ENCODE measurements around the gene RSBN1L.
A peak's percentile ranks its signal among the peaks of the same experiment; 100 is the strongest.
"Not testable (repeated sequence)": the region's sequence is repeated elsewhere in the genome, so short reads cannot be mapped to it uniquely, and the experiment has no call there.

The RSBN1L gene

GRCh38 chr7:77778535-77778934 lies 82.3 kb downstream of the RSBN1L start:
- no peak for DNase-seq

- no peak for DNase-seq
Measured at GRCh38 chr7:77782383-77782782, 86.1 kb downstream of the RSBN1L start.

GRCh38 chr7:77783111-77783510 lies 86.9 kb downstream of the RSBN1L start:
- no peak for DNase-seq

GRCh38 chr7:77783545-77783944 lies 87.3 kb downstream of the RSBN1L start:
- DNase-seq = no peak

- DNase-seq = not testable (repeated sequence)
Measured at GRCh38 chr7:77784426-77784825, 88.2 kb downstream of the RSBN1L start.

GRCh38 chr7:77786018-77786417 lies 89.8 kb downstream of the RSBN1L start:
- no peak for DNase-seq

GRCh38 chr7:77786741-77787140 lies 90.5 kb downstream of the RSBN1L start:
- no peak for DNase-seq

- no peak for DNase-seq
Measured at GRCh38 chr7:77788327-77788902, 92.2 kb downstream of the RSBN1L start.

- peak; percentile 27 for DNase-seq
Measured at GRCh38 chr7:77791336-77791735, 95.1 kb downstream of the RSBN1L start.

- DNase-seq = no peak
Measured at GRCh38 chr7:77791956-77792355, 95.7 kb downstream of the RSBN1L start.

GRCh38 chr7:77794000-77794399 lies 97.7 kb downstream of the RSBN1L start:
- DNase-seq = no peak

- DNase-seq = no peak
Measured at GRCh38 chr7:77796109-77796508, 99.8 kb downstream of the RSBN1L start.

- no peak for DNase-seq
Measured at GRCh38 chr7:77796960-77797359, 100.7 kb downstream of the RSBN1L start.

GRCh38 chr7:77797734-77798393 lies 101.6 kb downstream of the RSBN1L start:
- DNase-seq = no peak

- peak; percentile 94 for DNase-seq
Measured at GRCh38 chr7:77798394-77799077, 102.3 kb downstream of the RSBN1L start, which contains the start of the genes PHTF2 and TMEM60. Gene PHTF2, plus strand, starts transcription at chr7:77798773. Gene TMEM60, minus strand, starts transcription at chr7:77798434. Its CDS starts 4,061 bp downstream, at chr7:77794373.

- no peak for DNase-seq
Measured at GRCh38 chr7:77799078-77799964, 103.1 kb downstream of the RSBN1L start.

GRCh38 chr7:77800158-77800557 lies 103.9 kb downstream of the RSBN1L start:
- DNase-seq = no peak

GRCh38 chr7:77800730-77801129 lies 104.5 kb downstream of the RSBN1L start:
- no peak for DNase-seq

- no peak for DNase-seq
Measured at GRCh38 chr7:77802557-77803405, 106.5 kb downstream of the RSBN1L start.

- DNase-seq = no peak
Measured at GRCh38 chr7:77806425-77806824, 110.2 kb downstream of the RSBN1L start.

- DNase-seq = no peak
Measured at GRCh38 chr7:77808517-77808916, 112.3 kb downstream of the RSBN1L start.
